Naive thymus-derived CD4-positive, alpha-beta T cell (primary cell): ENCODE data around the gene SMR3B. TPM values are rescaled to one million over a fixed set of nuclear protein-coding genes. Genes with fewer than 3 reads are reported as not detected.

Experiments used
- polyA plus RNA-seq, 2 donors: library from polyadenylated mRNA; unstranded; fragments of 300-500 nt; fragmentation: Illumina TruSeq; gene quantifications; one replicate each; pipeline ENCODE4 v1.2.3, GENCODE V29; 2021
- total RNA-seq, 6 experiments: library from RNA in 5 of 6; stranded (reverse) in 5 of 6; gene quantifications; 1 replicate in 5 of 6; 2 replicates in 1 of 6; pipeline ENCODE4 v1.2.3 and lab custom pipeline; 2021 to 2026

Gene SMR3B
- total and polyA plus RNA-seq, 7 experiments from 2014 or later: not detected

Other genes with a start within 250 kb of the SMR3B start
- not detected for gene PRR27, start 228.9 kb upstream of the SMR3B start, total RNA-seq
- gene PRR27, start 228.9 kb upstream of the SMR3B start, polyA plus RNA-seq: not detected
- not detected for gene ODAM, start 187.4 kb upstream of the SMR3B start, total RNA-seq
- not detected for gene ODAM, start 187.4 kb upstream of the SMR3B start, polyA plus RNA-seq
- gene FDCSP, start 157.0 kb upstream of the SMR3B start, total RNA-seq: not detected
- gene FDCSP, start 157.0 kb upstream of the SMR3B start, polyA plus RNA-seq: not detected
- not detected for gene CSN3, start 140.5 kb upstream of the SMR3B start, total RNA-seq
- not detected for gene CSN3, start 140.5 kb upstream of the SMR3B start, polyA plus RNA-seq
- gene CABS1, start 48.1 kb upstream of the SMR3B start, total RNA-seq: not detected
- not detected for gene CABS1, start 48.1 kb upstream of the SMR3B start, polyA plus RNA-seq
- gene SMR3A, start 22.4 kb upstream of the SMR3B start, total RNA-seq: not detected
- gene SMR3A, start 22.4 kb upstream of the SMR3B start, polyA plus RNA-seq: not detected
- gene OPRPN, start 14.8 kb downstream of the SMR3B start, total RNA-seq: not detected
- not detected for gene OPRPN, start 14.8 kb downstream of the SMR3B start, polyA plus RNA-seq
- not detected for gene MUC7, start 89.1 kb downstream of the SMR3B start, total RNA-seq
- not detected for gene MUC7, start 89.1 kb downstream of the SMR3B start, polyA plus RNA-seq
- gene AMTN, start 135.4 kb downstream of the SMR3B start, total RNA-seq: not detected
- gene AMTN, start 135.4 kb downstream of the SMR3B start, polyA plus RNA-seq: not detected
- gene AMBN, start 209.1 kb downstream of the SMR3B start, total RNA-seq: not detected
- gene AMBN, start 209.1 kb downstream of the SMR3B start, polyA plus RNA-seq: not detected
- not detected for gene ENAM, start 245.6 kb downstream of the SMR3B start, total RNA-seq
- gene ENAM, start 245.6 kb downstream of the SMR3B start, polyA plus RNA-seq: not detected